ENCODE measurements around the gene IFT122. TPM values are rescaled to one million over a fixed set of nuclear protein-coding genes. Genes with fewer than 3 reads are reported as not detected.
"Not testable (repeated sequence)": the region's sequence is repeated elsewhere in the genome, so short reads cannot be mapped to it uniquely, and the experiment has no call there.

Gene IFT122
- total RNA-seq, 1 donor from 2014 or later, result 9.1 TPM

DNA sequence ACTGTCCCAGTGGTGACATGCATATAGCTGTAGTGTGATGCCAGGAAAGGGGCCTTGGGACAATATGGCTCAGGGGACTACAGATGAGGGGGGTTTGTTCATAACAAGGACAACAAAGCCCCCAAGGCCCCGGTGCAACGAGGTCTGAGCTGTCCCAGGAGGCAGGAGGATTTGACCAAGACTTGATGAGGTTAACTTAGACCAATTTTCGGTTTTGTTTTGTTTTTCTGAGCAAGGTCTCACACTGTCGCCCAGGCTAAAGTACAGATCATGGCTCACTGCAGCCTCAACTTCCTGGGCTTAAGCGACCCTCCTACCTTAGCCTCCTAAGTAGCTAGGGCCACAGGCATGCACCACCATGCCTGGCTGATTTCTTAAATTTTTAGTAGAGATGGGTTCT lies 35.4 kb upstream of the IFT122 start:
- TF ChIP-seq, protein P1, sequence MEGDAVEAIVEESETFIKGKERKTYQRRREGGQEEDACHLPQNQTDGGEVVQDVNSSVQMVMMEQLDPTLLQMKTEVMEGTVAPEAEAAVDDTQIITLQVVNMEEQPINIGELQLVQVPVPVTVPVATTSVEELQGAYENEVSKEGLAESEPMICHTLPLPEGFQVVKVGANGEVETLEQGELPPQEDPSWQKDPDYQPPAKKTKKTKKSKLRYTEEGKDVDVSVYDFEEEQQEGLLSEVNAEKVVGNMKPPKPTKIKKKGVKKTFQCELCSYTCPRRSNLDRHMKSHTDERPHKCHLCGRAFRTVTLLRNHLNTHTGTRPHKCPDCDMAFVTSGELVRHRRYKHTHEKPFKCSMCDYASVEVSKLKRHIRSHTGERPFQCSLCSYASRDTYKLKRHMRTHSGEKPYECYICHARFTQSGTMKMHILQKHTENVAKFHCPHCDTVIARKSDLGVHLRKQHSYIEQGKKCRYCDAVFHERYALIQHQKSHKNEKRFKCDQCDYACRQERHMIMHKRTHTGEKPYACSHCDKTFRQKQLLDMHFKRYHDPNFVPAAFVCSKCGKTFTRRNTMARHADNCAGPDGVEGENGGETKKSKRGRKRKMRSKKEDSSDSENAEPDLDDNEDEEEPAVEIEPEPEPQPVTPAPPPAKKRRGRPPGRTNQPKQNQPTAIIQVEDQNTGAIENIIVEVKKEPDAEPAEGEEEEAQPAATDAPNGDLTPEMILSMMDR (IDR thresholded peaks at IDR 0.05; ENCODE audit: insufficient read depth, low read length, poor library complexity, severe bottlenecking), result no peak
- Histone ChIP-seq H3K36me3 (ENCODE audit: control insufficient read depth, insufficient read depth, low read length) (no peaks in the 10 kb centered on the region), H3K27me3 (ENCODE audit: control insufficient read depth, insufficient read depth, low read length) (no peaks in the 10 kb centered on the region), H3K4me3 (ENCODE audit: low read depth, low read length) (no peak overlapping the region)
- DNase-seq (ENCODE audit: low read depth), result no peak

DNA sequence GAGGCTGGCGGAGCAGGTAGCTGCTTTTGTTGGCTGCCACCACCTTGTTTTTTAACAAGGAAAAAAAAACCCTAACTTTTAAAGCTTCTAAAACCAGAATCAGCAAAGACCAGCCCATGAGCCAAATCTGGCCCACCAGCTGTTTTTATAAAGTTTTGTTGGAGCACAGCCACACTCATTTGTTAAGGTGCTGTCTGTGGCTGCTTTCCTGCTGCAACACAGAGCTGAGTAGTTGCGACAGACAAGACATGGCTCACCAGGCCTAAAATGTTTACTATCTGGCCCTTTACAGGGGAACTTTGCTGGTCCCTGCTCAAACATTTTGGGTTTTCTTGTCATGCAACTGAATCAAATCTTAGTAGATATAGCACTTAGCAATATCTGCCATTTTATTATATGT lies 30.5 kb upstream of the IFT122 start:
- H3K4me3 ChIP-seq (ENCODE audit: low read depth, low read length), result no peak overlapping the region
- H3K36me3 ChIP-seq (ENCODE audit: control insufficient read depth, insufficient read depth, low read length), result no peaks in the 10 kb centered on the region
- TF ChIP-seq, protein P1 (IDR thresholded peaks at IDR 0.05; ENCODE audit: insufficient read depth, low read length, poor library complexity, severe bottlenecking), result no peak
- DNase-seq (ENCODE audit: low read depth), result no peak
- H3K27me3 ChIP-seq (ENCODE audit: control insufficient read depth, insufficient read depth, low read length), result no peaks in the 10 kb centered on the region

DNA sequence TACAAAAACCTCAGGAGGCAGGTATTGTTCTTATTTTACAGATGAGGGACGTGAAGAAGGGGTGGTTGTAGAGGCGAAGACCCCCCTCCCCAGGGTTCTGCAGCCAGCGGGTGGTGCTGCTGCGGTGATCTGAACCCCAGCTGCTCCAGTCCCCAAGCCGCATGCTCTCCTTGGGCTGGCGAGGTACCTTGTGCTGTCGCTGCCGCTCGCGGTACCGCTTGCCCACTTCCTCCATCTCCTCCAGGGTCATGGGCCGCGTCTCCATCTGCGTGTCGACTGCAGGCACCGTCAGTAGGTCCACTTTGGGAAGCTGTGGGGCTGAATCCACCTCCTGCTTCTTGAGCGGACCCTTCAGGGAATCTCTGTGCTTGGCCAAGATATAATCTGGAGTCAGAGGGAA lies 29.1 kb upstream of the IFT122 start:
- DNase-seq (ENCODE audit: low read depth), result no peak
- H3K36me3 ChIP-seq (ENCODE audit: control insufficient read depth, insufficient read depth, low read length), result no peaks in the 10 kb centered on the region
- no peaks in the 10 kb centered on the region for H3K27me3 ChIP-seq (ENCODE audit: control insufficient read depth, insufficient read depth, low read length)
- TF ChIP-seq, protein P1 (IDR thresholded peaks at IDR 0.05; ENCODE audit: insufficient read depth, low read length, poor library complexity, severe bottlenecking), result no peak
- no peak overlapping the region for H3K4me3 ChIP-seq (ENCODE audit: low read depth, low read length)

- H3K36me3 ChIP-seq (ENCODE audit: control insufficient read depth, insufficient read depth, low read length), result no peaks in the 10 kb centered on the region
- DNase-seq (ENCODE audit: low read depth), result no peak
- no peaks in the 10 kb centered on the region for H3K27me3 ChIP-seq (ENCODE audit: control insufficient read depth, insufficient read depth, low read length)
- no peak overlapping the region for H3K4me3 ChIP-seq (ENCODE audit: low read depth, low read length)
- TF ChIP-seq, protein P1 (IDR thresholded peaks at IDR 0.05; ENCODE audit: insufficient read depth, low read length, poor library complexity, severe bottlenecking), result no peak
Measured at GRCh38 chr3:129412542-129413198, 27.4 kb upstream of the IFT122 start.

DNA sequence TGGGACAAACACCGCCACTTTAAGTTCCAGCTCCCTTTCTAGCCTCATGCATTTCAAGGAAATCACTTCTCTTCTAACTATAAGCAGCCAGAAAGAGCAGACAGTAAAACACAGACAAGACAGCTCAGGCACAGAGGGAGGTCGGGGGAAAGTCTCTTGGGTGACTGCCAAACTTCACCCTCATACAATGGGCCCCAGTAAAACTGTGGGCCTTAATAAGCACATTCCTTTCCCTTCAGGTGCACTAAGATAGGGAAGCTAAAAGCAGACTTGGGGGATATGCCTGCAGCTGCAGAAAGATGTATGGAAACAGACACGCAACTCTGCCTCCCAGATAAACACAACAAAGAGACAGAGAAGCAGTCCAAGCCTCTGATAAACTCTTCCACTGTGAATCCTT lies 26.8 kb upstream of the IFT122 start:
- DNase-seq (ENCODE audit: low read depth); H3K27me3 ChIP-seq (ENCODE audit: control insufficient read depth, insufficient read depth, low read length); H3K36me3 ChIP-seq (ENCODE audit: control insufficient read depth, insufficient read depth, low read length); H3K4me3 ChIP-seq (ENCODE audit: low read depth, low read length): not testable (repeated sequence)

GRCh38 chr3:129413687-129414506 lies 26.1 kb upstream of the IFT122 start:
- H3K4me3 ChIP-seq (ENCODE audit: low read depth, low read length), result no peak overlapping the region
- TF ChIP-seq, protein P1 (IDR thresholded peaks at IDR 0.05; ENCODE audit: insufficient read depth, low read length, poor library complexity, severe bottlenecking), result no peak
- DNase-seq (ENCODE audit: low read depth), result peak; percentile 88
- no peaks in the 10 kb centered on the region for H3K36me3 ChIP-seq (ENCODE audit: control insufficient read depth, insufficient read depth, low read length)
- no peaks in the 10 kb centered on the region for H3K27me3 ChIP-seq (ENCODE audit: control insufficient read depth, insufficient read depth, low read length)
